Nephron progenitor cell (in vitro differentiated cells): ENCODE data around the gene PRAC2.

Experiments
- DNase-seq: peaks from one replicate; pipeline ENCODE4 v3.0.0; 2021
- H3K27ac Mint-ChIP-seq: 2 replicates; pipeline ENCODE4 v1.8.0; 2021; ENCODE audit warnings: mild to moderate bottlenecking, moderate library complexity, mixed read lengths
- H3K27me3 Mint-ChIP-seq: 2 replicates; pipeline ENCODE4 v1.8.0; 2021; ENCODE audit warnings: mild to moderate bottlenecking, low read depth, mixed read lengths; ENCODE audit not compliant: poor library complexity
- H3K36me3 Mint-ChIP-seq: 2 replicates; pipeline ENCODE4 v1.8.0; 2021; ENCODE audit warnings: low read depth, mixed read lengths
- H3K4me1 Mint-ChIP-seq: 2 replicates; pipeline ENCODE4 v1.8.0; 2021; ENCODE audit warnings: mixed read lengths
- H3K4me3 Mint-ChIP-seq: 2 replicates; pipeline ENCODE4 v1.8.0; 2021; ENCODE audit warnings: mild to moderate bottlenecking, moderate library complexity, mixed read lengths
- H3K9me3 Mint-ChIP-seq: 2 replicates; pipeline ENCODE4 v1.8.0; 2021; ENCODE audit warnings: mild to moderate bottlenecking, moderate library complexity, mixed read lengths
- CTCF ChIP-seq: fragments of 200-600 bp; sonication (generic); IDR thresholded peaks from 2 replicates; pipeline ENCODE4 v1.5.0; 2021; ENCODE audit warnings: antibody characterized with exemption

The PRAC2 gene

GRCh38 chr17:48718761-48719641 lies 4.0 kb upstream of the PRAC2 start:
- no peaks in the 10 kb centered on the region for H3K9me3 Mint-ChIP-seq
- peak; percentile 52 for DNase-seq
- H3K27me3 Mint-ChIP-seq, result peaks cover 90% of the 10 kb centered on the region
- H3K36me3 Mint-ChIP-seq, result no peaks in the 10 kb centered on the region
- no peak overlapping the region for H3K27ac Mint-ChIP-seq
- H3K4me1 Mint-ChIP-seq, result peaks cover 42% of the 10 kb centered on the region
- peak overlapping the region; percentile 84 for H3K4me3 Mint-ChIP-seq
- no peak for TF ChIP-seq CTCF

- TF ChIP-seq CTCF, result no peak
- peaks cover 48% of the 10 kb centered on the region for H3K4me1 Mint-ChIP-seq
- H3K27me3 Mint-ChIP-seq, result peaks cover 93% of the 10 kb centered on the region
- H3K36me3 Mint-ChIP-seq, result no peaks in the 10 kb centered on the region
- peak overlapping the region; percentile 84 for H3K4me3 Mint-ChIP-seq
- DNase-seq, result peak; percentile 59
- H3K9me3 Mint-ChIP-seq, result no peaks in the 10 kb centered on the region
- H3K27ac Mint-ChIP-seq, result no peak overlapping the region
Measured at GRCh38 chr17:48719642-48720265, 3.2 kb upstream of the PRAC2 start.

- Mint-ChIP-seq H3K4me1 (peaks cover 53% of the 10 kb centered on the region), H3K27ac (no peak overlapping the region), H3K9me3 (no peaks in the 10 kb centered on the region)
Measured at GRCh38 chr17:48720266-48721008, 2.5 kb upstream of the PRAC2 start.

GRCh38 chr17:48721009-48721402 lies 2.0 kb upstream of the PRAC2 start:
- Mint-ChIP-seq H3K4me1 (peaks cover 57% of the 10 kb centered on the region), H3K27me3 (peaks cover 100% of the 10 kb centered on the region), H3K27ac (no peak overlapping the region), H3K9me3 (no peaks in the 10 kb centered on the region), H3K4me3 (no peak overlapping the region), H3K36me3 (no peaks in the 10 kb centered on the region)
- DNase-seq, result no peak
- TF ChIP-seq CTCF, result no peak

More at GRCh38 chr17:48720266-48721008, 2.5 kb upstream of the PRAC2 start:
- Mint-ChIP-seq H3K27me3 (peaks cover 98% of the 10 kb centered on the region), H3K36me3 (no peaks in the 10 kb centered on the region), H3K4me3 (peak overlapping the region; percentile 45)
- no peak for DNase-seq
- TF ChIP-seq CTCF, result no peak

GRCh38 chr17:48722201-48722907 lies 631 bp upstream of the PRAC2 start, which contains the start of gene PRAC1:
TSS of gene PRAC1 (minus strand) at chr17:48722518. CDS start at chr17:48722392, 126 bp downstream.
- Mint-ChIP-seq H3K27me3 (peaks cover 100% of the 10 kb centered on the region), H3K4me3 (peak within 1 kb of the TSS; percentile 71), H3K36me3 (no peaks in the 10 kb centered on the region), H3K4me1 (peaks cover 57% of the 10 kb centered on the region), H3K9me3 (no peaks in the 10 kb centered on the region), H3K27ac (no peak within 1 kb of the TSS)
- no peak for TF ChIP-seq CTCF
- DNase-seq, result no peak
